GM18520 (cell line): ENCODE measurements around the gene ZNF230.

ENCODE experiments used
- ATAC-seq: cut with Tn5 transposase; IDR thresholded peaks from one replicate; pipeline ENCODE4 v1.9.1; 2021; ENCODE audit not compliant: unreplicated experiment

ZNF230 gene

DNA sequence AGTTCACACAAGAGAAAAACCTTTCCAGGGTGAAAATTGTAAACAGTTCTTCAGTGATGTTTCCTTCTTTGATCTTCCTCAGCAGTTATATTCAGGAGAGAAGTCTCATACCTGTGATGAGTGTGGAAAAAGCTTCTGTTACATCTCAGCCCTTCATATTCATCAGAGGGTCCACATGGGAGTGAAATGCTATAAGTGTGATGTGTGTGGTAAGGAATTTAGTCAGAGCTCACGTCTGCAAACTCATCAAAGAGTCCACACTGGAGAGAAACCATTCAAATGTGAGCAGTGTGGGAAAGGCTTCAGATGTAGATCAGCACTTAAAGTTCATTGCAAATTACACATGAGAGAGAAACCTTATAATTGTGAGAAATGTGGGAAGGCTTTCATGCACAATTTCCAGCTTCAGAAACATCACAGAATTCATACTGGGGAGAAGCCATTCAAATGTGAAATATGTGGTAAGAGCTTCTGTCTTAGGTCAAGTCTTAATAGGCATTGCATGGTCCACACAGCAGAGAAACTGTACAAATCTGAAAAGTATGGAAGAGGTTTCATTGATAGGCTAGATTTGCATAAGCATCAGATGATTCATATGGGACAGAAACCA is 29.3 kb downstream of the ZNF230 start:
- no peak for ATAC-seq

DNA sequence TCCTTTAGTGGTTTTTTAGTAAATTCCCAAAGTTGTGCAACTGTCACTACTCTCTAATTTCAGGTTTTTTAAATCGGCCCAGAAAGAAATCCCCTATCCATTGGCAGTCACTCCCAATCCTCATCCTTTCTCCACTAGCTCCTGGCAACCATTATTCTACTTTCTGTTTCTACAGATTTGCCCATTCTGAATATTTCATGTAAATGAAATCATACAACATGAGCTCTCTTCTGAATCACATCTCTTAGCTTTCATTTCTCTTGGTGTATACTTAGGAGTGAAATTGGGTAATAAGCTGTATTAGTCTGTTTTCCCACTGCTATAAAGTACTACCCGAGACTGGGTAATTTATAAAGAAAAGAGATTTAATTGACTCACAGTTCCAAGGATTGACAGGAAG is 39.4 kb downstream of the ZNF230 start:
- ATAC-seq = no peak

DNA sequence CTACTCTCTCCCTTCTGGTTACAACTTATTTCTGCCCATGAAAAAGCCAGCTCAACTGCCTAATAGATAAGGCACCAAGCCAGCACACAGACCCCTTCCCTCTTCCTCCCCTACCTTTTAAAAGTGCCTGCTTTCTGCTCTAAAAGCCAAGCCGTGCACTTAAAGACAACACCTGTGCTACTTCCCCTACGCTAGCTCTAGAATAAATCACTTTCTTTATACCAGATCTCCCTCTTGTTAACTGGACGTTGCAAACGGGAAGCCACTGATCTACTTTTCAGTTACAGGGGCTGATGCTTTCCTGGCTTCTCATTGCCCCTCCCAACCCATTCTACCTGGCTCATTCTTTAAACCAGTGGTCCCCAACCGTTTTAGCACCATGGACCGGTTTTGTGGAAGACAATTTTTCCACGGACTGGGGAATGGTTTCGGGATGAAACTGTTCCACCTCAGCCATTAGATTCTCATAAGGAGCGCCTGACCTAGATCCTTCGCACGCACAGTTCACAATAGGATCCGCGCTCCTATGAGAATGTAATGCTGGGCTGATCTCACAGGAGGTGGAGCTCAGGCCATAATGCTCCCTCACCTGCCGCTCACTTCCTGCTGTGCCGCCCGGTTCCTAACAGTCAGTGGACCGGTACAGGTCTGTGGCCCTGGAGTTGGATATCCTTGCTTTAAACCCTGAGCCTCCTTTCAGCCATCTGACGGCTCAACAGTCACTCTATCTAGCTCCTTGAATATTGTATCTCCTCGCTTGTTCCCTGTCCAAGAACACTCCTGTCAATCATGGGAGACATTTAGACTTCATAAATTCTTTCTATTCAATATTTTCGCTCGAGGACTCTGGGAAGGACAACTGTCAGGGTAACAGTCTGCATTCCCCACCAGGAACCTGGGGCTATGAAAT is 48.2 kb downstream of the ZNF230 start:
- no peak for ATAC-seq

DNA sequence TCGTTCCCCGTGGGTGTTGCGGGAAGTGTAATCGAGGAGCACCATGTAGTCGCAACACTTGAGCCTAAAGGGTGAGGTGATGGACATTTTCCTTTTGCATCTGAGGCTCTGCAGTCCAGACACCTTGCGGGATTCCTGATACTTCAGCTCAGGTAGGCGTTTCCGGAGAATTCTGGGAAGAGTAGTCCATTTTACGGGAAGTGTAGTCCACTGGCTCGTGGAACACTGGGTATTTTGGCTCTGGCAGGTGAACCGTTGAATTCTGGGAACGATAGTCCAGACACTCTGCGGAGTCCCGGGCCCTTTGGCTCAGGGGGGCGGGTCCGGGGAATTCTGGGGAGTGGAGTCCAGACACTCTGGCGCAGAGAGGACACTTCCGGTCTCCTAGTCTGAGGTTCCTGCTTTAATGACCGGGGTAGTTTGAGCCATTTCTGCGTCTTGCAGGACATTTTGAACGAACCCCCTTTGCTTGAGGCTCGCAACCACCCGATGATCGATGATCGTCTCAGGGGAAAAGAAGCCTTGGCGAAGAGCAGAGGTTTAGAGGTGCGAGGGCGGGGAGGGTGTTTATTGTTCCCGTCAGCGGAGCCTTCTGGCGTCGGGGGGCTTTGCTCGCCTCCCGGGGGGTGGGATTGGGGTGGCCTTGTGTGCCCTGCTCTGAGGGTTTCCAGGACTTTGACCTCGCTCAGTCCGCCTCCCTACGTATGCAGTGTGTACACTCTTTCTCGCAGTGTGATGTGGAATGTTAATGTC is 49.1 kb downstream of the ZNF230 start, which contains the start of gene ZNF223:
Gene ZNF223, plus strand, starts transcription at position 387 of the 753 bp plus-strand sequence. CDS start 3,141 bp downstream, outside the sequence.
- ATAC-seq = no peak

DNA sequence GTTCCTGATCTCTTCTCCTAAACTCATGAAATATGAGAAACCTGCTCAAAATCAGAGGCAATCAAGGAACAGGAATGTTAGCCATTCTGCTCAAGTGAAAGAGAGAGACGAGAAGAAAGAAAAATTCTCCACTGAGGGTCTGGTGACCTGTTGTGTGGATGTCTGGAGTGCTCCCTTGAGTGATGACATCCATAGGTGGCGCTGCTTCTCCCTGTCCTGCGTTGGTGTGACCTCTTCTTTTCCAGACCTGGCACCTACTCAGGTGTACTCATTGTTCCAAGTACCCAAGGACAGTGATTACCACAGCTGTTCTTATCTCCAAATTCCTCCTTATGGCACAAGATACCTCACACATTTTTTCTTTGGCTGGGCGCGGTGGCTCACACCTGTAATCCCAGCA is 53.1 kb downstream of the ZNF230 start:
- no peak for ATAC-seq

DNA sequence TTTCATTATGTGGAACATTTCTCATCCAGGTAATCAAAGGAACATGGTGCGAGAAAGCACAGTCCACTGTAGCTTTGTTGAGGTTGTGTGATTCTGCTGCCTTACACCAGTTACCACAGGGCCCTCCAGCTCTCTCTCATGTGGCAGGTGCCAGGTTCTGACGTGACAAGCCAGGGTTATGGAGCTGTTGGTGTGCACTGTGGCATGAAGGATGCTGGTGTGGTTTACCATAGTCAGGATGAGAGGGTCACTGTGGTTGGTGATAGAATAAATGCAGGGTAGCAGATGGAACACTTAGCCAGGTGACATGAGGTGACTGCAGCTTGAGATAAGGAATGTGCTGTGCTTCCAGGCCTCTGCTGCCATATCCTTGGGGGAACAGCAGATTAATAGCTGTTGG is 56.5 kb downstream of the ZNF230 start:
- ATAC-seq = no peak

DNA sequence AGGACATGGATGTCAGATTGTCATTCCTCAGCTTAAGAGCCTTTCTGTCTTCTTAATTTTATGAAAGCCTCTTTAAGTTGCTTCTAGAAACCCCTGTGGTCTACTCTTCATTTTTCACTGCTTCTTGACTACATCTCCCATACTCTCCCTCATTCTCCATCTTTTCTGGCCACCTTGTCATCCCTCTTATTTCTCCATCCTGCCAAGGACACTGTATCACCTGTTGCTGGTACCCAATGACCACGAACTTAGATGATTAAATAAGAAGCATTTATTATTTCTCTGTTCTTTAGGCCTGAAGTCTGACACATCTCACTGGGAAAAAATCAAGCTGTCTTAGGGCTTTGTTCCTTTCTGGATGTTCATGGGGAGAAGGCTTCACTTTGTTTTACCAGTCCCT is 58.3 kb downstream of the ZNF230 start:
- ATAC-seq = no peak
